ENCODE data around the gene THSD7B.
"Not testable (repeated sequence)": the region's sequence is repeated elsewhere in the genome, so short reads cannot be mapped to it uniquely, and the experiment has no call there.

The THSD7B gene

DNA sequence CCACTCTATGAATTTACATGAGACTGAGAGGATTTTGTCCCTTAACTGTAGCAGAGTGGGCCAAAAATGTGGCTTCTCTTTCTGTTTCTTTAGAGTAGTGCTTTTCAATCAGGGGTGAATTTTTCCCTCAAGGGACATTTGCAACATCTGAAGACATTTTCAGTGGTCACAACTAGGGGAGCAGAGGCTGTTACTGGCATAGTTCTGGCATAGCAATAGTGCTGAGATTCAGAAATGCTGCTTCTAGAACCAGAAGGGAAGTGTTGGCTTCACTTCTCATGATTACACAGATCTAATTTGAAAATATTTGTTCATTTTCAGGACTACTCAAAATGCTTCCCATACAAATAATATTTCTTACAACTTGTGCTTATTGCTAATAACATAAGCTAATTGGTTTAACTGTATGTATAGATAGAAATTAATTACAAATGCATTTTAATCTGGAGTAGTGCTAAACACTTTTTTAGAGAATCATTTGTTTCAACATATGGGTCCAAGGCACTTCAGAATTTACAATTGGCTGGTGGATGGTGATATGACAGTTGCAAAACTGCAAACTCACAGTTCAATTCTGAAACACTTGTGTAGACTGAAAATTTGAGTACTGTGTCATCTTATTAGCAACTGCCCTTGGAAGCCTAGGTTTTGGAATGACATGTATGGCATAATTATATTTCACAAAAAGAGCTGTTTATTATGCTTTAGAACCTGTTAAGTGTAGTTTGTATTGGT is 526.7 kb downstream of the THSD7B start:
- no peak for DNase-seq

DNA sequence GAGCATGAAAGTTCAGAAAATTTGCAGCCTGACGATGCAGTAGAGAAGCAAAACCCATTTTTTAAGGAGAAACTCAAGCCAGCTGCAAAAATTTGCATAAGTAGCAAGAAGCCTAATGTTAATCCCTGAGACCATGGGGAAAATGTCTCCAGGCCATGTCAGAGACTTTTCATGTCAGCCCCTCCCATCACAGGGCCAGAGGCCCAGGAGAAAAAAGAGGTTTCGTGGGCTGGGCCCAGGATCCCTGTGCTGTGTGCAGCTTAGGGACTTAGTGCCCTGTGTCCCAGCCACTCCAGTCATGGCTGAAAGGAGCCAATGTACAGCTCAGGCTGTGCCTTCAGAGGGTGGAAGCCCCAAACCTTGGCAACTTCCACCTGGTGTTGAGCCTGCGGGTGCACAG is 533.0 kb downstream of the THSD7B start:
- no peak for DNase-seq

DNA sequence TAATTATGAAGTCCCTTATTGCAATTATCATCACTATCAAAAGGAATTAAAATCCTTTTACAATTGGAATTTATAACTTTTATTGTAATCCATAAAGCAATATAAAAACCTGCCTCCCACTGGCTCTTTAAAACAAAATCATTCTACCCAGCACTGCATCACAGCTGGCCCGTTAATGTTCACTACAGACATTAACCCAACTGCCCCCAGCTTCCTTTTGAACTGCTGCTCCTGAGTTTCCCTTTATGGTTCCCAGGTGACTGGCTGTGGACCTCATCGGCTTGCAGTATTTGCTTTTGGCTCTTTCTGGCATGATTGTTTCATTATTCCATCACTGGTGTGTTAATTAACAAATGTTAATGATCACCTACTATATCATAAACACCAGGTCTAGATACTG is 535.6 kb downstream of the THSD7B start:
- no peak for DNase-seq

DNA sequence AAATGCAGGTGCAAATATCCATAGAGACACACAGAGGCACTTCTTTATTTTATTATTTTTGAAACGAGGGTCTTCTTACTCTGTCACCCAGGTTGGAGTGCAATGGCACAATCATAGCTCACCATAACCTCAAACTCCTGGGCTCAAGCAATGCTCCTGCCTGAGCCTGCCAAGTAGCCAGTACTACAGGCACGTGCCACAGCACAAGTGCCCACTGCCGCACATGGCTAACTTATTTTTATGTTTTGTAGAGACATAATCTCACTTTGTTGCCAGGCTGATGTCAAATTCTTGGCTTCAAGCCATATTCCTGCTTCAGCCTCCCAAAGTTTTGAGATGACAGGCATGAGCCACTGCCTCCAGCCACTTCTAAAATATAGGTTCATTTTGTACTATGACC is 537.6 kb downstream of the THSD7B start:
- no peak for DNase-seq

DNA sequence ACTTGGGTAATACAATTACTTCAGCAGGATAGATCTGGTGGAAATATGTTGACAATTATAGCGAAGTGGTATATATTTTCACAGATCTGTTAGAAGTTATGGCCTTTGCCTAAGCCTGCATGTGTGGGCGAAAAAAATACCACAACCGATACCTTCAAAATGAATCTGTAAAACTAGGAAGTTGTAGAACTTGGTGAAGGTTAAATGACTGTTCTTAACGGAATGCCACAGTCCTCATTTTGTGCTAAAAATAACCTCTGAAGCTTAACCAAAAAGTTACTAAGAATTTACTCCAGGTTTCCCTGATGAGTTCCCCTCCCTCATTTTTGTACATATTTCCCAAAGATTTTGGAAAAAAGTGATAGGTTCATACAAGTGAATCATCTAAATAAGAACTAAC is 550.7 kb downstream of the THSD7B start:
- peak; percentile 82 for DNase-seq

DNA sequence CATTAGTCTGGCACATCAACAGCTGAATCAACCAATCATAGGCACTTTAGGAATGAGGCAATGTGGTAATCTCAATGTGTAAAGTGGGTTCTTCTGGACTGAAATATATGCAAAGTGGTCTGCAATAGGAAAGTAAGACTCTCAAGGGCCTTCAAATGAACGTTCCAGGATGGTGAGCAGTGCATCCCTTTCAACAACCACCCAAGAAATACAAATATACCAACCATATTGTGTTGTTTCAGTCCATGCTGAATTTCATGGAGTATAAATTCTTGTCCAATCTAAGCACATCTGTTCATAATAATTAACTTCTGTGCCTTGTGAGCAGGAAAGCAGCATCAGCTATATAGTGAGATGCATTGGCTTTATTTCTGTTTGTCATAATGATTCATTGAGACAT is 556.2 kb downstream of the THSD7B start:
- no peak for DNase-seq

DNA sequence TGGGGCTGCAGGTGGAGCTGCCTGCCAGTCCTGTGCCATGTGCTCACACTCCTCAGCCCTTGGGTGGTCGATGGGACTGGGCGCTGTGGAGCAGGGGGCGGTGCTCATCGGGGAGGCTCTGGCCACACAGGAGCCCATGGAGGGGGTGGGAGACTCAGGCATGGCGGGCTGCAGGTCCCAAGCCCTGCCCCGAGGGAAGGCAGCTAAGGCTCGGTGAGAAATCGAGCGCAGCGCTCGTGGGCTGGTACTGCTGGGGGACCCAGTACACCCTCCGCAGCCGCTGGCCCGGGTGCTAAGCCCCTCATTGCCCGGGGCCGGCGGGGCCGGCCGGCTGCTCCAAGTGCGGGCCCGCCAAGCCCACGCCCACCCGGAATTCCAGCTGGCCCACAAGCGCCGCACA is 566.2 kb downstream of the THSD7B start:
- not testable (repeated sequence) for DNase-seq

DNA sequence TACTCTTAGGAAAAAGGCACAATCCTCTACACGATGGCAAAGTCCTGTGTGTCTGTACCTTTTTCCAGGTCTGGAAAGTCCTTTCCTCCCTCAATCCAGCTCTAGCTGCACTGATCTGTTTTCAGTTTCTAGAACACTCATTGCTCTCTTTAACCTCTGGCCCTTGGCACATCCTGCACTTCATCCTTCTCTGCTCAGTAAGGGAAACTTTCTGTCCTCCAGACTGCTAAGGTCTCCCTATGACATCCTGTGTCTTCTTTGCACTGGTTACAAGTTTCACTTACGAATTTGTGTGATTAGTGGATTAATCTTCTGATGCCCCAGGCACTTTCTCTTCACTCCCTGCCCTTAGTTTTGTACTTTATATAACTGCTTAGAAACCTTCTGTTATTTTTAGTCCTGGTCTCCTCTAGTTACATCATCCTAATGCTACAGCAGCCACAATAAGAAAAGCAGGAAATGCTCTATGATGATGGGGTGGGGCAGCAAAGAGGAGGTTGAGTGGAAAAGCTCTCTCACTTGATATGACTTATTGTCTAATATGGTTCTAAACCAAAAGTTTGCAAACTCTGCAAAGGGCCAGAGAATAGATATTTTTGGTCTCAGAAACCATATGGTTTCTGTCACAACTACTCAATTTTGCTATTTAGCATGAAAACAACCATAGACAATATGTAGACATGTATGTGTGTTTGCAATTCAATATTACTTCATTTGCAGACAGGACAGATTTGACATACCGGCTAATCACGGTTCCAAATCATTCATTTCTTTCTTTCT is 568.2 kb downstream of the THSD7B start:
- peak; percentile 84 for DNase-seq

DNA sequence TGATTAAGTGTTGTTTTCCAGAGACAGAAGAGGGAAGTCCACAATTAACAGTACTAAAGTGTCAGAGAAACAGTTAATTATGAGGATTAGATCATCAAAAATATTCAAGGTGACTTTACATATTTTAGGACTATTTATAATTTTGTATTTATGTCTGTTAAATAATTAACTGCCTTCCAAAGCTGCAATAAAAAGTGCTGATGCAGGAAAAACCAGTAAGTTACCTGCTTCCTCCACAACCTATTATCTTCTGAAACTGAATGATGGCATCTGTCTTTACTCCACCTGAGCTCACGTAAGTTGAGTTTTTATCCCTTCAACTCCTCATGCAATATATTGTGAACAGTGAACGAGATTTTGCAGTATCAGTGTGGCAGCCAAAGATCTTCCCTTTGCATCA is 570.7 kb downstream of the THSD7B start:
- no peak for DNase-seq

DNA sequence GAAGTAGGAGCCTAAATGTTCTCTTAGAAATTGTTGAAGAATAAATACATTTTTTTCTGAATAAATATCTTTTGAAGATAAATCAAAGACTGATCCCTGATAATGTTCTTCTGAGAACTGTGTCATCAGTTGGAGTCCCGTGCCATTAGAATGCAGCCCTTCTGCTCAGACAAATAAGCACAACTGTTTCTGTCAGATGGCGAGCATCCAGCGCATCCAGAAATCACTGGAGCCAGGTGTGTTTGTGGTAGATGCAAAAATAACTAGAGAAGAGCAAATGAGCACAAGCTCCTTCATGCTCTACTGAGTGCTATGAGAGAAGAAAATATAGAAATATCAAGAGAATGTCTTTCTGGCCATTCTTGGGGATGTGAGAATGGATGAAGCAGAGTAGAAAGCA is 573.7 kb downstream of the THSD7B start:
- no peak for DNase-seq

DNA sequence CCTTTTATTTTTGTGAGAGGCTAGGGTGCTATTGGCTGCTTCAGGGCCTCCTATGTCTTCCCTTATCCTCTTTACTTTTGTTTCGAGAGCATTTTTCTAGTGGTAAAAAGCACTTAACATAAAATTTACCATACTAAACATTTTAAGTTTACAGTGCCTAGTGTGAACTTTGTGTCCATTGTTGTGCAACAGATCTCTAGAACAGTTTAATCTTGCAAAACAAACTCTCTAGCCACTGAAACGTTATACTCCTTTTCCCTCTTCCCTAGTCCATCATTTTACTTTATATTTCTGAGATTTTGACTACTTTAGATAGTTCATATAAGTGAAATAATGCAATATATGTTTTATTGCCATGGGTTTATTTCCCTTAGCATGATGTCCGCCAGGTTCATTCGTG is 580.6 kb downstream of the THSD7B start:
- DNase-seq = peak; percentile 10

DNA sequence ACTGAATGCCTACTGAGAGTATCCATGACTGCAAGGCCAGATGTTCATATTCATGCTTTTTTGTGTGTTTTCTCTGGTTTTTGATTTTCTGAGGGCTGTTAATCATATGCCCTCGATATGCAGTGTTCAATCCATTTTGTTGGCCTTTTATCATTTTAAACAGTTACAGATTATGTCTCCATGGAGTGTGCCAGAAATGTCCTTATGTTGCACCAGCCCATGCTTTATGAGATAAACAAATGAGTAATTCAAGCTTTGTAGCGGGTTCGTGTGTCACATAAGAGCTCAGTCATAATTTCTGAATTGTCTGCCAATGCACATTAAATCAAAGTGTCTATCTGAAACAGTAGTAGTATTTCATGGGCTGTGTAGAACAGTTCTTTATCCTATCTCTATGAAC is 583.0 kb downstream of the THSD7B start:
- no peak for DNase-seq

DNA sequence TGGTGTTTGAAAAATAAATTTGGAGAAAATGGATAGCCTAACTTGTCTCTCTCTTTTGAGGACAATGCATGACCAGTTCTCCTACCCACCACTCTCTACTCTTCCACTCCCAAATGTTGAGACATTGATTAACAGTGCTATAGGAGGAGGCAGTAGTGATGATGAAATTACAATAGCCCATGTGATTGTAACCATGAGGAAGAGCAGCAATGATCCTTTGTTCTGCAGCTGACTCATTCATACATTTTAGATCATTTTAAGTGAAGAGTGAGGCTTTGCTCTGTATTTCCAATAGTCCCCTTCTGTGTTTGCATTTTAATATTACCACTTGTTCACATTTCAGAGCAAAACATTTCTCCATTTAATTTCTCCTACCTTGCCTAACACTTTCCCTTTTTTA is 592.3 kb downstream of the THSD7B start:
- DNase-seq = no peak

DNA sequence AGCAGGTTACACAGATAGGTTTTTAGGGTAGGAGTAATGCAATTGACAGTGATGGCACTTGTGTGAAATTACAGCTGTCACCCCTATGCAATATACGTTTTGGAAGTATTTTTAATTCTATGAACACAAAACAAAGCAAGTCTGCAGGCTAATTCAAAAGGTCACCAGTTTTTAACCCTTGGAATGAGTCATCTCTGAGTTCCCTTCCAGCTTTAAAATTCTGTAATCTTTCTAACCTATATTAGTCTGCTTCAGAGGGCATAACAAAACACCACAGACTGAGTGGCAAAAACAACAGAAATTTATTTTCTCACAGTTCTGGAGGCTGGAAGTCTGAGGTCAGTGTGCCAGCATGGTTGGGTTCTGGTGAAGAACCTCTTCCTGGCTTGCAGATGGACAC is 602.0 kb downstream of the THSD7B start:
- no peak for DNase-seq

DNA sequence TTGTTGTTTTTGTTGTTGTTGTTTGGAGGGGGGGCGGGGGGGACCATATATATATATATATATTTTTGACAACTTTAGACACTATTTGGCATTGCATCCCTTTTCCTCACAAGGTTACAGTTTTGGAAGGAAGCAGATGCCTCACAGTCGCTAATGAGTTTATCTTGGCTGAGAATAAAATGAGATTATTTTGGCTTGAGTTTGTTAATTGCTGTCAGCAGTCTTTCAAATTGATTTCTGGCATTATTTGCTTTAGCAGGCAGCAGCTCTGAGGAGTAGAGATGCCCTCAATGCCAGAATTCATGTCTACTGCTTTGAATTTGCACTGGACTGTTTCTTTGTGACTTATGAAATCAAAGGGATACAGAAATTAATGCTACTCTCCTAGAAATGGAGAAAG is 603.8 kb downstream of the THSD7B start:
- no peak for DNase-seq

DNA sequence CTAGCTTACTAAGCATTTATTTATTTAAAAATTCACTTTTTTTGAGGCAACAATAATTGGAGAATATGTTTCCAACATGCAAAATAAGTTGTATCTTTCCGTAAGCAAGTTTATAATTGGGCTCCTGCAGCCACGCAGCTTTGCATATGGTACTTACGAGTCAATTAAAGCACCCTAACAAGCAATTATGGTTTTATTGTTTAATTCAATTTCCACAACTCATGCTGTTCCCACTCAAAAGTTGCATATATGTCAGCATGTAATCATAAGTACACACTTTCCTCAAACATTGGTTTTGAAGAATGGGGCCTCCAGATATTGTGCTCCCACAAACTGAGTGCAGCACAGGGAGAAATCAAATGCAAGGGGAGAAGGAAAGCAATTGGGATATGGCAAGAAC is 613.8 kb downstream of the THSD7B start:
- DNase-seq = no peak

DNA sequence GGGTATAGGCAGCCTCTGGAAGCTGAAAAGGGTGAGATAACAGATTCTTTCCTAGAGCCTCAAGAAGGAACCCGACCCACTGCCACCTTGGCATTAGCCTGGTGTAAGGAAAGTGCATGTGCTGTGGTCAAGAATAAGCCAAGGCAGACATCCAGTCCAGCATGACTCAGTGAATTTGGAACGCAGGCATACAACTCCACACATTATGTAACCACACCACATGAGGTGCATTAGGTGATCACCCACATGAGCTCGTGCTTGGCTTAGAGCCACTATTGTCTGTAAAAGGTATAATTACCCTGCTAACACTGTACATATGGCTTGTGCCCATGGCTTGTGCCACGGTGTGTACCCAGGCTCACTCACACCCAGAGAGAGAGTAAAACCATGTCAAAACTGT is 615.3 kb downstream of the THSD7B start:
- DNase-seq = no peak

DNA sequence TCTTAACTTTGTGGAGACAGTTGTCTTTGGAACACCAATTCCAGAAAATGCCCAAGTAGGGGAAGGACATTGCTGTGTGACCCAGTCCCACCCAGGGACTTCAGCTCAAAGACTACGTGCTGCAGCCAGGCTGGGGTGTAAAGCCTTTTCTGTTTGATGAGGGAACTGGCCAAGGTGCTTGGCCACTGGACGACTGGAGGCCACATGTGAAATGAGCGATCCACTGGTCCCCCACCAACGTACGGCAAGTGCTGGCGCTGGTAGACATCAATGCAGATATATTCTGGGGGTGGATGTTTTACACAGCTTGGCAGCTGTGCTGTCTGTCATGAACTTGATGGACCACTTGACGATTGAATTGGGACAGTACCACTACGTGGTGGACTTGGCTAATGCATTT is 616.4 kb downstream of the THSD7B start:
- DNase-seq = no peak

DNA sequence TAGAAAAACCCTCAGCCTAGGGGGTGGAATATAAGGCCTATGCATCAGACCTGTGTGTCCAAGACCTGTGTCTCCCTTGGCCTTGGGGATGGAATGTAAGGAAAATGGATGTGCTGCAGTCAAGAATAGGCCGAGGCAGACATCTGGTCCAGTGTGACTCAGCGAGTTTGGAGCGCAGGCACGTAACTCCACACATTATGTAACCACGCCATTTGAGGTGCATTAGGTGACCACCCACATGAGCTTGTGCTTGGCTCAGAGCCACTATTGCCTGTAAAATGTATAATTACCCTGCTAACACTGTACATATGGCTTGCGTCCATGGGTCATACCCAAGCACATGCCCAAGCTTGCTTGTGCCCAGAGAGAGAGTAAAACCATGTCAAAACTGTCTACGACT is 618.0 kb downstream of the THSD7B start:
- no peak for DNase-seq

DNA sequence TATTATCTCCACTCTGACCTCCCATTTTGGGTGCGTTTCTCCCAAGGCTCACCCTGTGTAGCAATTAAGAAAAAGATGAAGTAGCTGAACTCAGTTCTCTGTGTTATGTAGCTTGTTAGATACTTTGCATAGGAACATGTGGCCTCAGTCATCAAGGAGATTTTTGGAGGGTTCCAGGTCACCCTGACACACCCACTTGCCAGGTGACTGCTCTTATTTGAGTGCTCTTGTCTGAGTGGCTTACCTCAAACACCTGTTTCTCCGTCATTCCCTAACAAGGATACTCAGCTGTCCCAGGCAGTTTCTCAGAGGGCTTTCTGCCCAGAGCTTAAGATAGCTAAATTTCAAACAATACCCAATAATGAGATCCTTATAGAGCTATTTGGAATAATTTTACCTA is 621.7 kb downstream of the THSD7B start:
- no peak for DNase-seq

DNA sequence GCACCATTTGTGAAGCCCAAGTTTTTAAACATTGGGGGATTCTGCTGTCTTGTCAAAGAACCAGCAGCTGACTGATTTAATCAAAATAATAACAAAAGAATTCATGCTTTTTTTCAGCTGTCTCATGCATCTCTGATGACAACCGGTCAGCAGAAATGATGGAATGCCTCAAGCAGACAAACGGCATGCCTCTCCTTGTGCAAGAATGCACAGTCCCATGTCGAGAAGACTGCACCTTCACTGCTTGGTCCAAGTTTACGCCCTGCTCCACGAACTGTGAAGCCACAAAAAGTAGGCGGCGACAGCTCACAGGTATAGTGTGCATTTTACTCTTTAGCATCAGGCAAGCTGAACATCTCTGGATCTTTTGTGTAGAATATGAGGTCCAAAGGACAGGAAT is 640.2 kb downstream of the THSD7B start:
- DNase-seq = no peak

DNA sequence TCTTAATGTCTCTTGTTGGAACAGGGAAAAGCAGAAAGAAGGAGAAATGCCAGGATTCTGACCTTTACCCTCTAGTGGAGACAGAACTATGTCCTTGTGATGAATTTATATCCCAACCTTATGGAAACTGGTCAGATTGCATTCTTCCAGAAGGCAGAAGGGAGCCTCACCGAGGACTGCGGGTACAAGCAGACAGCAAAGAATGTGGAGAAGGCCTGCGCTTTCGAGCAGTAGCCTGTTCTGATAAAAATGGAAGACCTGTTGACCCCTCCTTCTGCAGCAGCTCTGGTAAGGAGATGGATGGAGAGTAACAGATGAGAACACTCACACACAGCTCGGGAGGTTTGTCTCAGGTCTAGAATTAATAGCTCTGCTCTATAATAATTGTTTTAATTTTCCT is 646.2 kb downstream of the THSD7B start:
- no peak for DNase-seq

DNA sequence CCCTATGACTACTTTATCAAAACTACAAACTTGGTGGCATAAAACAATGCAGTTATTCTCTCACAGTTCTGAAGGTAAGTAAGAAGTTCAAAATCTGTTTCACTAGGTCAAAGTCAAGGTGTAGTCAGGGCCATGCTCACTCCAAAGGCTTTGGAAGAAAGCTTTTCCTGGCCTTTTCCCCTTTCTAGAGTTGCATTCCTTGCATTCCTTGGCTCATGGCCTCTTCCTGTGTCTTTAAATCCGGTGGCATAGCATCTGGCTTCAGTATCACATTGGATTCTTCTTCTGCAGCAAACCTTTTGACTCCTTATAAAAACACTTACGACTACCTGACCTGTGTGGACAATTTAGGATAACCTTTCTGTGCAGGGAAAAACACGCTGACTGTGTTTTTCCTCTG is 655.4 kb downstream of the THSD7B start:
- no peak for DNase-seq

DNA sequence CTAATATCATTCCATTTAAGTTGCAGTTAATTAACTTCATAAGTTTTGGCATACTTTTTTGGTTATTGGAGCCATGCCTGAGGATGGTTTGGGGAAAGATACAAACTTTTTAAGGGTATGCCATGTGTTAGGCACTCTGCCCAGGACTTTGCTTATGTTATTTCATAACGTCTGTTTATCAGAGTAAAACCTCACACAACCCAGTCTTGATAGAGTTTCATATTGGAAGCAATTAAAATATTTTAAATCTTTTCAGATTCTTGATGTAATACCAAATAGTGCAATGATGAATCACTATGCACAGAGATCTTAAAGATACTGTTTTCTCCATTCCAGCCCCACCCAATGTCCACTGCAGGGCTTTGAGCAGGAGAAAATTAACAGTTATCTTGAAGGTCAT is 669.8 kb downstream of the THSD7B start:
- no peak for DNase-seq

DNA sequence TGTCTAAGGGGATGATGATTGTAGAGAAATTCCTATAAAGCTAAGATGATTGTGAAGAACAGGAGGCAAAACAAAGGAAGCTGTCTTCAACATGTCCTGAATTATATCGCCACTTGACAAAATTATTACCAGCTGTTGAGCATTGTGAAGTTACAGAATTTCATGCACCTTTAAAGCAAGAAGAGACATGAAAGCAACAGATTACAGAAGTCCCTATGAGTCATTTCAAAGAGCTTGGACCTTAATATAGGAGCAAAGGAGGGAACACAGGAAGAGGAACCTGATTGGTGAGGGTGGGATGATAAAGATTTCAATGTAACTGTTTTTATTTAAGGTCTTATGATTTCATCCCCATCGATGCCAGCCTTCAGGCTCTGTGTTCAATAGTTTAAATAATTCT is 672.0 kb downstream of the THSD7B start:
- DNase-seq = no peak

Measured in MV-4-11 (cell line).